Measurements from ENCODE around the gene HIVEP1.

Gene HIVEP1

GRCh38 chr6:12058172-12058961, 46.3 kb downstream of the HIVEP1 start:
- DNase-seq, result no peak

- peak; percentile 76 for DNase-seq
These were observed 48.9 kb downstream of the HIVEP1 start for GRCh38 chr6:12060780-12061609.

GRCh38 chr6:12062605-12063004, 50.5 kb downstream of the HIVEP1 start:
- no peak for DNase-seq

GRCh38 chr6:12064131-12064530, 52.0 kb downstream of the HIVEP1 start:
- DNase-seq, result peak; percentile 58

GRCh38 chr6:12064538-12065071, 52.5 kb downstream of the HIVEP1 start:
- no peak for DNase-seq

- peak; percentile 47 for DNase-seq
These were observed 53.4 kb downstream of the HIVEP1 start for GRCh38 chr6:12065321-12066140.

GRCh38 chr6:12066297-12066696, 54.2 kb downstream of the HIVEP1 start:
- DNase-seq, result no peak

GRCh38 chr6:12068899-12069557, 56.9 kb downstream of the HIVEP1 start:
- no peak for DNase-seq

- DNase-seq, result no peak
These were observed 57.9 kb downstream of the HIVEP1 start for GRCh38 chr6:12069891-12070529.

GRCh38 chr6:12071064-12071615, 59.0 kb downstream of the HIVEP1 start:
- no peak for DNase-seq

GRCh38 chr6:12075067-12075563, 63.0 kb downstream of the HIVEP1 start:
- DNase-seq, result no peak

GRCh38 chr6:12077021-12077710, 65.1 kb downstream of the HIVEP1 start:
- DNase-seq, result no peak

GRCh38 chr6:12078014-12078413, 65.9 kb downstream of the HIVEP1 start:
- no peak for DNase-seq

- DNase-seq, result no peak
These were observed 69.7 kb downstream of the HIVEP1 start for GRCh38 chr6:12081771-12082170.

- DNase-seq, result no peak
These were observed 70.3 kb downstream of the HIVEP1 start for GRCh38 chr6:12082368-12082767.

GRCh38 chr6:12083302-12083701, 71.2 kb downstream of the HIVEP1 start:
- no peak for DNase-seq

- DNase-seq, result no peak
These were observed 71.7 kb downstream of the HIVEP1 start for GRCh38 chr6:12083763-12084162.

- no peak for DNase-seq
These were observed 72.6 kb downstream of the HIVEP1 start for GRCh38 chr6:12084681-12085080.

- no peak for DNase-seq
These were observed 76.4 kb downstream of the HIVEP1 start for GRCh38 chr6:12088531-12088930.

- DNase-seq, result no peak
These were observed 78.6 kb downstream of the HIVEP1 start for GRCh38 chr6:12090714-12091113.

GRCh38 chr6:12092762-12093161, 80.7 kb downstream of the HIVEP1 start:
- DNase-seq, result no peak

Measured in activated CD4-positive, alpha-beta T cell treated with anti-CD3 and anti-CD28 coated beads, Interleukin-2, amount 50 U/mL, for 16 hours (primary cell).